Neural progenitor cell (in vitro differentiated cells): ENCODE measurements around the gene RGSL1.

Source experiments
- EZH2 ChIP-seq: fragments of 200-600 bp; sonication (generic); IDR thresholded peaks from 2 replicates; pipeline ENCODE4 v1.6.1; 2017; ENCODE audit warnings: antibody characterized with exemption, mild to moderate bottlenecking, moderate library complexity
- TF ChIP-seq, protein P1 (sequence below): fragments of 200-600 bp; sonication (generic); IDR thresholded peaks from 2 replicates; pipeline ENCODE4 v1.5.1; 2017; ENCODE audit warnings: antibody characterized with exemption, mild to moderate bottlenecking

- TF ChIP-seq, protein P1, sequence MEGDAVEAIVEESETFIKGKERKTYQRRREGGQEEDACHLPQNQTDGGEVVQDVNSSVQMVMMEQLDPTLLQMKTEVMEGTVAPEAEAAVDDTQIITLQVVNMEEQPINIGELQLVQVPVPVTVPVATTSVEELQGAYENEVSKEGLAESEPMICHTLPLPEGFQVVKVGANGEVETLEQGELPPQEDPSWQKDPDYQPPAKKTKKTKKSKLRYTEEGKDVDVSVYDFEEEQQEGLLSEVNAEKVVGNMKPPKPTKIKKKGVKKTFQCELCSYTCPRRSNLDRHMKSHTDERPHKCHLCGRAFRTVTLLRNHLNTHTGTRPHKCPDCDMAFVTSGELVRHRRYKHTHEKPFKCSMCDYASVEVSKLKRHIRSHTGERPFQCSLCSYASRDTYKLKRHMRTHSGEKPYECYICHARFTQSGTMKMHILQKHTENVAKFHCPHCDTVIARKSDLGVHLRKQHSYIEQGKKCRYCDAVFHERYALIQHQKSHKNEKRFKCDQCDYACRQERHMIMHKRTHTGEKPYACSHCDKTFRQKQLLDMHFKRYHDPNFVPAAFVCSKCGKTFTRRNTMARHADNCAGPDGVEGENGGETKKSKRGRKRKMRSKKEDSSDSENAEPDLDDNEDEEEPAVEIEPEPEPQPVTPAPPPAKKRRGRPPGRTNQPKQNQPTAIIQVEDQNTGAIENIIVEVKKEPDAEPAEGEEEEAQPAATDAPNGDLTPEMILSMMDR, result no peak
- TF ChIP-seq EZH2, result no peak
Observed at GRCh38 chr1:182574156-182574555, 124.2 kb downstream of the RGSL1 start.
